Left forelimb (tissue), 1 donor: ENCODE results near the gene C2CD3.
"Not testable (repeated sequence)": the region's sequence is repeated elsewhere in the genome, so short reads cannot be mapped to it uniquely, and the experiment has no call there.

Experiments used
- DNase-seq: peaks from one replicate; pipeline ENCODE4 v3.0.0-alpha.2; 2018; ENCODE audit warnings: low spot score

The C2CD3 gene

DNA sequence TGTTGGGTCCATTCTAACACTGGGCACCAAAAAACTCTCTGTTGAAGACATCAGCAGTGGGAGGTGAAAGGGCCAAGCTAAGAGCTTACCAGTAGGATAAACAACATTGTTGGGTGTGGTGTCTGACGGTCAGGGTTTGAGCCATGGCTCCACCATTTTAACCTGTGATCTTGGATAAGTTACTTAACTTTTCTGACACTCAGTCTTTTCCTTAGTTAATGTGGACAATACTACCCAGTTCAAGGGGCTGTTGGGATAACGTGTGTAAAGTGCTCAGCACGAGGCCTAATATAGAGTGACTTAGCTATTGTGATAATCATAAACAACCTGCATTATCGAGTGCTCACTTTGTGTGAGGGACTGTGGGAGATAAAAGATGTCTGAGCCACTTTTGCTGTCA is 168.0 kb downstream of the C2CD3 start:
- DNase-seq, result no peak

DNA sequence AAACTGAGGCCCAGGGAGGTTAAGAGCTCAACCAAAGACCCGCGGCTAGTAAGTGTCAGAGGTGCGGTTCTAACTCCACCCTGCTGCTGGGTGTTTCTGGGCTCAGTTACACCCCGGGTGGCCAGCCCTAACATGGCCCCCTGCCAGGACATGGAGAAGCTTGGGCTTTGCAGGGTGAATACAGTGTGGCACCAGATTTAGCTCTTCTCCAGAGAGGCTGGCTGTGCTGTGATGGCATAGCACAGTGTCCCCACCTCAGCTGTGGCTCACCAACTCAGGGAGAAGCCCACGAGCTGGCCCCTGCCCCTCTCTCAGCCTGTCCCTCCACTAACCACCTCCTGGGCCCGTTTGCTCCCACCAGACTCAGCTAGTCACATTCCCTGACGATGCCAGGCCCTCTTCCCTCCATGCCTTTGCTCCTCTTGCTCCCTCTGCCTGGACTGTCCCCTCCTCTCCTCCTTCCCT is 168.9 kb downstream of the C2CD3 start:
- no peak for DNase-seq

GRCh38 chr11:74000307-74001133 is 170.3 kb downstream of the C2CD3 start:
- DNase-seq, result no peak

- no peak for DNase-seq
Observed at GRCh38 chr11:73999581-74000306, 171.1 kb downstream of the C2CD3 start.

DNA sequence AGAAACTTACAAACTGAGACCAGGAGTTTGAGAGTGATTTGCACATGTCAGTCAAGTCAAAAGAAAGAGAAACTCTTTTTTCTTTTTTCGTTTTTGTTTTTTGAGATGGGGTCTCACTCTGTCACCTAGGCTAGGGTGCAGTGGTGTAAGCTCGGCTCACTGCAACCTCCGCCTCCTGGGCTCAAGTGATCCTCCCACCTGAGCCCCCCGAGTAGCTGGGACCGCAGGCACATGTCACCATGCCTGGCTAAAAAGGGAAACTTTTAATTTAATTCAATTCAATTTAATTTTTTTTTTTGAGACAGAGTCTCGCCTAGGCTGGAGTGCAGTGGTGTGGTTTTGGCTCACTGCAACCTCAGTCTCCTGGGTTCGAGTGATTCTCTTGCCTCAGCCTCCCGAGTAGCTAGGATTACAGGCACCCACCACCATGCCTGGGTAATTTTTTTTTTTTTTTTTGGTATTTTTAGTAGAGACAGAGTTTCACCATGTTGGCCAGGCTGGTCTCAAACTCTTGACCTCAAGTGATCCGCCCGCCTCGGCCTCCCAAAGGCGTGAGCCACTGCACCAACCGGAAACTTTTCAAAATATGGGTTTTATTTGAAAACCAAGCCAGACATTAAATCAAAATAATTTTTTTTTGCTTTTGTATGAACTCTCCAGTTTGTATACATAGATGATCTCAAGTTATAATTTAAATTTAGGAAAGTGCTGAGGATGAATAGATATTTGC is 171.8 kb downstream of the C2CD3 start:
- no peak for DNase-seq

- DNase-seq, result no peak
Observed at GRCh38 chr11:73997120-73997770, 173.6 kb downstream of the C2CD3 start.

DNA sequence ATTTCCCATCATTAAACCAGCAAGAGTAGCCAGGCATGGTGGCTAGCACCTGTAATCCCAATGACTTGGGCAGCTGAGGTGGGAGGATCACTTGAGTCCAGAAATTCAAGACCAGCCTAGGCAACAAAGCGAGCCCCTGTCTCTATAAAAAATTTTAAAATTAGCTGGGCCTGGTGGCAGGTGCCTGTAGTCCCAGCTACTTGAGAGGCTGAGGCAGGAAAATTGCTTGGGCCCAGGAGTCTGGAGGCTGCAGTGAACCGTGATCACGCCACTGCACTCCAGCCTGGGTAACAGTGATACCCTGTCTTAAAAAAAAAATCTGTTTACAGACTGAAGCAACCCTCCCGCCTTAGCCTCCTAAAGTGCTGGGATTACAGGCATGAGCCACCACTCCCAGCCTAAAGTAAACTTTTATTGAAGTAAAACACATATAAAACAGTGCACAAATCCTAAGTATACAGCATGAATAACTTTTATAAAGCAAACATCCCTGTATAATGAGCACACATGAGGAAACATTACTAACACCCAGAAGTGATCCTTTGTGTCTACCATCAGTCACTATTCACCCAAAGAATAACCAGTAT is 174.5 kb downstream of the C2CD3 start:
- no peak for DNase-seq

- no peak for DNase-seq
Observed at GRCh38 chr11:73995731-73996130, 175.1 kb downstream of the C2CD3 start.

DNA sequence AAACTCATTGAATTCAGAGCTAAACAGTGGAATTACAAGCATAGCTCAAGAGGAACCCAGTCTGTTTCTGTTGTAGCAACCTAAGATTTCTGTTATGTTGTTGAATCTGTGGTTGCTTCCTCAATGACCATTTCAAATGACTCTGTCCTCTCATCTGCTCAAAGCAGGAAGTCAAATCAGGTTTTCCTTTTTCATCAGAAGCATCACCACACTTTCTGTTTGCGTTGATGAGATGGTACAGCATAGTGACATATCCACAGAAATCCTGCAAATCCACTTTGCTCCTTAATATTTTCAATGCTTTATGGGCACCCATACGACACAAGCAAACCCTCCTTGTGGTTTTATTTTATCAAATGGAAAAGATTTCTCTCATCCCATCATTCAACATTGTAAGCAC is 175.6 kb downstream of the C2CD3 start:
- no peak for DNase-seq

DNA sequence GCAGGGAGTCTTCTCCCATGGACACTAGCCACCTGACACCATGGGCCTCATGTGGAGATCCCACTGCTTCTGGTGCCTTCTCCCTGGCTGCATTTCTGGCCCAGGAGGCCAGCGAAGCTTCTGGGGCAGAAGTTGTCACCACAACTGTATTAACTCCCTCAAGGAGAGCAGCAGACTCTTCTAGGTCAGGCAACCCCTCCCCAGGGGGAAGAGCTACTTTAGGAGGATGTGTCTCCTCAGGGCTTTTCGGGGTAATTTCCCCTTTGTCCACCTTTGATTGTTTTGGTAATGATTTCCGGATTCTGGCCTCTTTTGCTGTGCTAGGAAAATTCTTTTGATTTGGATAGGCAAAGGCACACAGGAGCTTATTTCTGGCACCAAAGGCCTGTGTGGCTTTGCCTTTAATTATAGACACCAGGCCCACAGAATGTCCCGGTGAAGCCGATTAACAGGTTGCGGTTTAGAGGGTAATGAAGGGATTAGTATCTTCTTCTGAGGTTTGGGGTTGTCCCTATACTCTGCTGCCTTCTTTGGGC is 179.3 kb downstream of the C2CD3 start:
- DNase-seq, result no peak

- DNase-seq, result no peak
Observed at GRCh38 chr11:73990730-73991129, 180.1 kb downstream of the C2CD3 start.

- no peak for DNase-seq
Observed at GRCh38 chr11:73989156-73989555, 181.6 kb downstream of the C2CD3 start.

GRCh38 chr11:73988227-73988626 is 182.6 kb downstream of the C2CD3 start:
- DNase-seq, result no peak

- DNase-seq, result not testable (repeated sequence)
Observed at GRCh38 chr11:73985661-73986060, 185.1 kb downstream of the C2CD3 start.

DNA sequence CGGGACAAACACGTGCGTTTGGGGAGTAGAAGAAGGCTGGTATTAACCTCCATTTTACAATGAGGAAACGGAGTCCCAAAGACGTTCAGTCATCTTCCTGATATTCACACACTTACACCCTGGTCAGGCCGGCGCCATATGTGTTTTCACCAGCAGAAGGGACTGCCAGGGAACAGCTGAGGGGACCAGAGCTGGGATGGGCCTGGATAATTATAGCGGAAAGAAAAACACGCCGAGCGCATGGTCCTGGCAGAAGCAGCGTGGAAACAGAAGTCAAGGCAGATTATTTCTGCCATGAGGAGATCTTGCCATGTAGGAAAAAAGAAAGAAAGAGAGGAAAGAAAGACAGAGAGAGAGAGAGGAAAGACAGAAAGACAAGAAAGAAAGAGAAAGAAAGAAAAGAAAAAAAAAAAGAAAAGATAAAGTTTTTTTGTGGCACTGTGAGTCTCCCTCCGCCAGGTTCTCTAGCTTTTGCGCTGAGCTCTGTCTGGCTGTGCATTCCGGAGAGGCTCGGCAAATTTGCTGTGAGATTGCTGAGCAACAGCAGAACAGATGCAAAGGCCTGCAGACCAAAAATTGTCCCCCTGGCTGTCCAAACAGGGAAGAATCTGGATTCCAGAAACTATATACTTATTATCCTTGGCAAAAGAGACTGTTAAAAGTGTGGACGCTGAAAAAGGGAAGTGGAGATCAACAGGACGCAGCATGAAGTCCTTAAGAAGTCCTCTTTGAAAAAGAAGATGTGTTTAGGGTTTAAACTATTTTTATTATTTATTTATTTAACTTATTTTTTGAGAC is 186.9 kb downstream of the C2CD3 start:
- DNase-seq, result no peak

- DNase-seq, result peak; percentile 90
Observed at GRCh38 chr11:73982990-73983740, 187.6 kb downstream of the C2CD3 start.

DNA sequence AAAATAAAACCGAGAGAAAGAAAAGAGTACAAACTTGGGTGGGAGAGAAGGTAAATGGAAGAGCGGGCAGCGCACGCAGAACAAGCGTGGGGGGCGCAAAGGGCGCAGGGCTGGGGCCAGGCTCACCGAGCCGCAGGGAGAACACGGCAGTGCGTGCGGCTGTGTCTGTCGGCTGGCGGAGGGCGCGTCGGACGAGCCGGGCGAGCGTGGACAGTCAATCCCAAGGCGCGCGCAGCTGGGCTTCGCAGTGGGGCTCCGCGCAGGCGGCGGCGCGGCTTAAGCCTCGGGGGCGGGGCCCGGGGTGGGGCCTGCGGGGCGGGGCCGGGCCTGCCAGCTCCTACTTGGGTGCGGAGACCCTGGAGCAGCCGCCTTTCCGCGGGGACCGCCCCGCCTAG is 188.2 kb downstream of the C2CD3 start, which contains the start of gene UCP2:
Gene UCP2, minus strand, starts transcription at position 249 of the 395 bp plus-strand sequence. CDS start 4,465 bp downstream, outside the sequence.
- DNase-seq, result no peak

- no peak for DNase-seq
Observed at GRCh38 chr11:73981051-73981805, 189.6 kb downstream of the C2CD3 start.
